B cell (primary cell): ENCODE results near the gene CEACAM16. TPM values are rescaled to one million over a fixed set of nuclear protein-coding genes. Genes with fewer than 3 reads are reported as not detected.

Experiments
- ATAC-seq: fragments of 200-7000 bp; cut with Tn5 transposase; one replicate; pipeline ENCODE4 v1.10.0; 2021; ENCODE audit warnings: low read depth, mild to moderate bottlenecking, moderate number of reproducible peaks, moderate library complexity
- CTCF ChIA-PET: fragments of 350-600 bp; sonication (Branson Sonifier 250); formaldehyde crosslinking; loops from one replicate; lab custom pipeline; 2021; ENCODE audit warnings: antibody characterized with exemption, inconsistent platforms; lab: Charles Lee
- POLR2A ChIA-PET: fragments of 350-600 bp; sonication (Branson Sonifier 250); formaldehyde crosslinking; loops from one replicate; lab custom pipeline; 2021; ENCODE audit warnings: antibody characterized with exemption; lab: Charles Lee
- DNase-seq: peaks from one replicate; pipeline ENCODE4 v3.0.0; 2013
- H2AFZ ChIP-seq: 2 replicates; pipeline ENCODE4 v1.6.1; 2012; ENCODE audit warnings: mild to moderate bottlenecking, low read depth, low read length; ENCODE audit not compliant: insufficient read depth, poor library complexity, severe bottlenecking
- H3K27ac ChIP-seq, 2 donors: 1 replicate in 1 of 2; 2 replicates in 1 of 2; pipeline ENCODE4 v1.5.1; 2012 to 2013; ENCODE audit warnings: low read length in 2 of 2, mild to moderate bottlenecking in 2 of 2, moderate library complexity in 1 of 2
- H3K27me3 ChIP-seq, 4 experiments: fragments of 200-600 bp in 1 of 4; sonication (generic) in 1 of 4; replicated peaks in 1 of 4; 1 replicate in 2 of 4; 2 replicates in 2 of 4; pipeline versions ENCODE4 v1.6.1 to v1.7.0; 2013 to 2016; ENCODE audit warnings: low read length in 3 of 4, mild to moderate bottlenecking in 2 of 4, mixed read lengths in 1 of 4, moderate library complexity in 1 of 4; ENCODE audit not compliant: insufficient read depth in 4 of 4, control insufficient read depth in 3 of 4; ENCODE audit errors: control extremely low read depth in 1 of 4
- H3K36me3 ChIP-seq, 2 experiments: replicated peaks in 1 of 2; 1 replicate in 1 of 2; 2 replicates in 1 of 2; pipeline versions ENCODE4 v1.6.1 to v1.7.1; 2013; ENCODE audit warnings: low read length in 1 of 2; ENCODE audit not compliant: insufficient read depth in 2 of 2, control insufficient read depth in 1 of 2; ENCODE audit errors: control extremely low read depth in 1 of 2, extremely low read depth in 1 of 2
- H3K4me1 ChIP-seq, 2 donors: fragments of 200-600 bp in 1 of 2; sonication (generic) in 1 of 2; 1 replicate in 1 of 2; 2 replicates in 1 of 2; pipeline versions ENCODE4 v1.5.1 to v1.6.1; 2013 to 2017; ENCODE audit warnings: low read length in 2 of 2; ENCODE audit not compliant: control insufficient read depth in 2 of 2, insufficient read depth in 2 of 2
- H3K4me2 ChIP-seq: replicated peaks from 2 replicates; pipeline ENCODE3; 2012; ENCODE audit warnings: mild to moderate bottlenecking, low read depth, low read length; ENCODE audit not compliant: poor library complexity, severe bottlenecking
- H3K4me3 ChIP-seq, 5 experiments: fragments of 200-600 bp in 1 of 5; sonication (generic) in 1 of 5; 1 replicate in 3 of 5; 2 replicates in 2 of 5; pipeline versions ENCODE4 v1.5.1 to v1.7.0; 2011 to 2016; ENCODE audit warnings: low read length in 4 of 5, mild to moderate bottlenecking in 4 of 5, low read depth in 2 of 5, control low read depth in 1 of 5, moderate library complexity in 1 of 5; ENCODE audit not compliant: insufficient read depth in 1 of 5; ENCODE audit errors: control extremely low read depth in 1 of 5, extremely low read depth in 1 of 5
- H3K79me2 ChIP-seq: fragments of 200-600 bp; sonication (generic); one replicate; pipeline ENCODE4 v1.6.0; 2016; ENCODE audit warnings: low read length; ENCODE audit not compliant: control insufficient read depth, insufficient read depth
- H3K9ac ChIP-seq: fragments of 200-600 bp; sonication (generic); 2 replicates; pipeline ENCODE4 v1.6.1; 2017; ENCODE audit warnings: mild to moderate bottlenecking, low read length, moderate library complexity
- H3K9me3 ChIP-seq, 3 donors: one replicate each; pipeline versions ENCODE4 v1.6.1 to v1.7.1; 2013; ENCODE audit warnings: low read length in 2 of 3; ENCODE audit not compliant: control insufficient read depth in 2 of 3, insufficient read depth in 1 of 3; ENCODE audit errors: control extremely low read depth in 1 of 3
- H4K20me1 ChIP-seq: 2 replicates; pipeline ENCODE4 v1.6.0; 2012; ENCODE audit warnings: mild to moderate bottlenecking, low read length; ENCODE audit not compliant: insufficient read depth, control insufficient read depth, poor library complexity, severe bottlenecking
- H3K27ac Mint-ChIP-seq: one replicate; pipeline ENCODE4 v1.8.0; 2021; ENCODE audit warnings: mixed read lengths
- H3K27me3 Mint-ChIP-seq: one replicate; pipeline ENCODE4 v1.8.0; 2021; ENCODE audit warnings: mixed read lengths
- H3K4me1 Mint-ChIP-seq: one replicate; pipeline ENCODE4 v1.8.0; 2021; ENCODE audit warnings: mixed read lengths
- H3K4me3 Mint-ChIP-seq: one replicate; pipeline ENCODE4 v1.8.0; 2021; ENCODE audit warnings: mixed read lengths
- H3K9me3 Mint-ChIP-seq: one replicate; pipeline ENCODE4 v1.8.0; 2022; ENCODE audit warnings: mixed read lengths; ENCODE audit not compliant: insufficient read depth
- CTCF ChIP-seq: fragments of 200-600 bp; IDR thresholded peaks from one replicate; pipeline ENCODE4 v1.8.0; 2022; ENCODE audit warnings: antibody characterized with exemption, mild to moderate bottlenecking
- EZH2 ChIP-seq: IDR thresholded peaks from 2 replicates; pipeline ENCODE4 v1.6.1; 2012; ENCODE audit warnings: borderline replicate concordance, low read depth, mild to moderate bottlenecking, moderate library complexity, low read length; ENCODE audit not compliant: insufficient read depth, poor library complexity, severe bottlenecking
- WGBS: methylation state at CpG from one replicate; pipeline ENCODE4 v1.1.5; 2013; ENCODE audit warnings: missing lambda C conversion rate; ENCODE audit not compliant: insufficient coverage; 5-methylcytosine and 5-hydroxymethylcytosine counted together
- intact Hi-C: fragments of 100-400 bp; cut with micrococcal nuclease; formaldehyde crosslinking; loops from one replicate; pipeline ENCODE4 v1.10.0; 2022
- polyA plus RNA-seq: library from polyadenylated mRNA; depleted of rRNA; stranded (reverse); fragments of >200 nt; gene quantifications from 2 replicates; pipeline ENCODE4 v1.2.3, GENCODE V29; 2012
- total RNA-seq, 2 donors: library from RNA; stranded (reverse); fragments of 120-200 nt in 1 of 2; gene quantifications; 1 replicate in 1 of 2; 2 replicates in 1 of 2; pipeline versions ENCODE4 v1.2.3 to v1.2.4, GENCODE V29; 2013 to 2022

CEACAM16 gene
- total and polyA plus RNA-seq, 2 donors (not counting 1 experiment from before 2014, with no cell fraction given) = not detected

GRCh38 chr19:44681992-44682790, 16.8 kb upstream of the CEACAM16 start:
- H3K79me2 ChIP-seq = no peaks in the 10 kb centered on the region
- peaks cover 15% of the 10 kb centered on the region for H3K4me1 Mint-ChIP-seq
- DNase-seq = no peak
- H3K36me3 ChIP-seq = no peaks in the 10 kb centered on the region
- H3K4me2 ChIP-seq = no peak overlapping the region
- H3K4me3 ChIP-seq = no peak overlapping the region
- no peak overlapping the region for H3K27ac ChIP-seq
- no peaks in the 10 kb centered on the region for H3K9me3 Mint-ChIP-seq
- WGBS = 88% methylated on average over 10 of the region's 15 CpGs
- no peak overlapping the region for H2AFZ ChIP-seq
- CTCF ChIA-PET = interaction anchor here (0.9 to 1.3 kb wide), 5 partner anchors 8 to 102 kb away, joined by 3 to 4 read pairs (median 3); no protein-coding TSS in a partner anchor
- peaks cover 17% of the 10 kb centered on the region for H3K27me3 Mint-ChIP-seq
- H4K20me1 ChIP-seq = no peaks in the 10 kb centered on the region
- no peak overlapping the region for H3K4me3 Mint-ChIP-seq
- H3K4me1 ChIP-seq = peaks cover 8 to 18% of the 10 kb centered on the region in 2 donors
- POLR2A ChIA-PET = no interaction called here
- H3K9ac ChIP-seq = no peak overlapping the region
- H3K27me3 ChIP-seq = peaks cover 0 to 8% (median 0%) of the 10 kb centered on the region in 4 experiments
- H3K9me3 ChIP-seq = no peaks in the 10 kb centered on the region
- intact Hi-C loops = no loop called here
- TF ChIP-seq EZH2 (no peak), CTCF (no peak)
- H3K27ac Mint-ChIP-seq = no peak overlapping the region
- ATAC-seq = no peak

GRCh38 chr19:44682807-44683206, 16.1 kb upstream of the CEACAM16 start:
- ChIA-PET CTCF (interaction anchor here (1.1 kb wide), 1 partner anchor 41 kb away, joined by 4 read pairs; no protein-coding TSS in a partner anchor), POLR2A (no interaction called here)
- H3K4me1 Mint-ChIP-seq = peaks cover 15% of the 10 kb centered on the region
- Histone ChIP-seq H3K9ac (no peak overlapping the region), H3K4me2 (no peak overlapping the region), H3K36me3 (no peaks in the 10 kb centered on the region), H3K9me3 (no peaks in the 10 kb centered on the region), H4K20me1 (no peaks in the 10 kb centered on the region), H3K27ac (no peak overlapping the region), H3K79me2 (no peaks in the 10 kb centered on the region), H3K4me3 (no peak overlapping the region), H3K4me1 (peaks cover 8 to 18% of the 10 kb centered on the region in 2 donors), H3K27me3 (peaks cover 0 to 8% (median 0%) of the 10 kb centered on the region in 4 experiments), H2AFZ (no peak overlapping the region)
- no peaks in the 10 kb centered on the region for H3K9me3 Mint-ChIP-seq
- TF ChIP-seq EZH2 (no peak), CTCF (no peak)
- no peak overlapping the region for H3K27ac Mint-ChIP-seq
- no peak overlapping the region for H3K4me3 Mint-ChIP-seq
- DNase-seq (no peak), ATAC-seq (no peak)
- intact Hi-C loops = no loop called here
- peaks cover 19% of the 10 kb centered on the region for H3K27me3 Mint-ChIP-seq
- WGBS = 80% methylated on average over 2 of the region's 2 CpGs
